Measurements from ENCODE around the gene ARID4A.

- TF ChIP-seq CTCF (IDR thresholded peaks at IDR 0.05) (peak in 3 of 12 donors; percentile 5 to 27 (median 27)), POLR2A (IDR thresholded peaks at IDR 0.05) (peak in 1 of 2 donors; percentile 41)
Observed at GRCh38 chr14:58297762-58298476, 436 bp upstream of the ARID4A start.

All from heart left ventricle (tissue), 13 donors.